ENCODE results near the gene KCNS1.

Gene KCNS1

GRCh38 chr20:45109634-45110033 is 8.7 kb upstream of the KCNS1 start:
- DNase-seq = no peak

DNA sequence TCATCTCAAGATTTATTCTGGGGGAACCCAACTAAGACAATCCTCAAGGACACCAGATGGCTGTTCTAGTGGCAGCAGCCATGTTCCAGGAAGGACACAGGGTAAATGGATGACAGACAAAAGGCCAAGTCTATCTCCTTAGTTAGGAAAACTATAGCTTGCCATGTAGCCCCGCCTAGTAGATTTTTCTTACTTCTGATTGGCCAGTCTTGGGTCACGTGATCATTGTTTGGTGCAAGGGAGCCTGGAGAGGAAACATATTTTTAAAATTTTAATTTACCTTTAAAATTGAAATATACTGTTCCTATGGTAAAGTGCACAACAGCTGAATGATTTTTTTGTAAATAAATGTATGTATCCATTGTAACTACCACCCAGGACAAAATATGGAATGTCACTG is 4.4 kb upstream of the KCNS1 start:
- no peak for DNase-seq

- no peak for DNase-seq
Measured at GRCh38 chr20:45104786-45105185, 3.9 kb upstream of the KCNS1 start.

GRCh38 chr20:45103072-45103471 is 2.1 kb upstream of the KCNS1 start:
- no peak for DNase-seq

DNA sequence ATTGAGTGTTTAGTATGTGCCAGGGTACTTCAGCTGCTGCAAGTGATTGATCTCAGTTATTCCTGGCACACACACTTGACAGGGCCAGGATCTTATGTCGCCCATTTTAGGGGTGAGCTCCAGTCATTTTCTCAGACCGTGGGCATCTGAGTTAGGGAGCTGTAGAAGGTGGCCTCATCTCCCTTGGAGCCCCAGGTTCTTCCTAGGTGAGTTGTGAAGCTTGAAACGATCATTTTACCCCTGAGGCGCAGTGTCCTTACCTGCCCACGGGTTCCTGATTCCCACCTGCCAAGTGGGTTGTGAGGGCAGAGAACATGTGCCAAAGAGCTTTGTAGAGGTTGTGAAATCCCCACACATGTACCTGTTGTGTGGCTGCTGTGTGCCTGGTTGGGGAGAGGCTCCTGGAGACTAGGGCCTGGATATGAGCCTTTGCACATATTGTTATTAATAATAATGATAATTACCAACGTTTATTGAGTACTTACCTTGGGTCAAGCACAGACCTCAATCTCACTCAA is 465 bp upstream of the KCNS1 start:
- no peak for DNase-seq

DNA sequence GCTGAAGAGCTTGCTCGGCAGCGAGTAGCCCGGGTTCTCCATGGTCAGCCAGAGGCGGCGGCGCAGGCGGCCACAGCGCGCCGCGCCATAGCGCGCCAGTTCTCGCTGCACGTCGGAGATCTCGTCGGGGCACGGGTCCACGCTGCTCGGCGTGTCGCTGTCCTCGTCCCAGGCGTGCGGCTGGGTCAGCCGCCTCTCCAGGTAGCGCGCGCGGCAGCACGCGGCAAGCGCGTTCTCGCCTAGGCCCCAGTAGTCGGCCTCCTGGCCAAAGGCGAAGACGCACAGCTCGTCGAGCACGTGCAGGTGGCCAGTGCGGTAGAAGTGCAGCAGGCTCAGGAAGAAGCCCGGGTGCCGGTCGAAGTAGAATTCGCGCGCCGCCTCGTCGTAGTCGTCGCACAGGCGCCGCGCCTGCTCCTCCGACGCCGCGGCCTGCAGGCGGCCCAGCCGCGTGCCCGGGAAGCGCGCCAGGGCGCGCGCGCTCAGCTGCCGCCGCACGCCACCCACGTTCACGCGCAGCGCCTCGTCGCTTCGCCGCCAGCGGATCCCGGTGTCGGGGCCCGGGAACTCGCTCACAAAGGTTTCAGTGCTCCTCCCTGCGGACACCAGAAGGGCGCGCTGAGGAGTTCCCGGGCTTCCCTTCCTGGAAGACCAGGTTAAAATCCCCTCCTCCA is 2.7 kb downstream of the KCNS1 start:
- no peak for DNase-seq

DNA sequence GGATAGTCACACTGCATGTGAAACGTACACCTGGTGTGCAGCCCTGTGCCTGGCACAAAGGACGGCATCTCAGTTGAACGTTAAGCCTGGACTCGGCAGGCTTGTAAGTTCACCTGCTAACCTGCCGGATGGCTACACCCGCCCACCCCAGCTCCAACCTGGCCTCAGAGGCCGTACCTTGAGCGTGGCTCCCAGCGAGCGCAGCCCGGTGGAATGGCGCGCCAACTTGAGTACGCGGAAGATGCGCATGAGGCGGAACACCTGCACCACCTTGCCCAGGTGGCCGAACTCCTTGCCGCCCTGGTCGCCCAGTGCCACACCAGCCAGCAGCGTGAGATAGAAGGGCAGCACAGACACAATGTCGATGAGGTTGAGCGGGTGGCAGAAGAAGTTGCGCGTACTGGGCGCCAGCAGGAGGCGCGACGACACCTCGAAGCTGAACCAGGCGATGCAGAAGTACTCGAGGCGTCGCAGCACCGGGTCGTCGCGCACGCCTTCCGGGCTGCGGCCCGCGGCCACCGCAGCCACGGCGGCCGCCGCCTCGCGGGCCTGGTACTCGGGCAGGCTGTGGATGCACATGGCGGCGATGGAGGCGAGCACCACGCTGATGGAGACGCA is 3.3 kb downstream of the KCNS1 start:
- DNase-seq = no peak

GRCh38 chr20:45096781-45097180 is 4.1 kb downstream of the KCNS1 start:
- DNase-seq = no peak

GRCh38 chr20:45095805-45096238 is 5.1 kb downstream of the KCNS1 start:
- no peak for DNase-seq

DNA sequence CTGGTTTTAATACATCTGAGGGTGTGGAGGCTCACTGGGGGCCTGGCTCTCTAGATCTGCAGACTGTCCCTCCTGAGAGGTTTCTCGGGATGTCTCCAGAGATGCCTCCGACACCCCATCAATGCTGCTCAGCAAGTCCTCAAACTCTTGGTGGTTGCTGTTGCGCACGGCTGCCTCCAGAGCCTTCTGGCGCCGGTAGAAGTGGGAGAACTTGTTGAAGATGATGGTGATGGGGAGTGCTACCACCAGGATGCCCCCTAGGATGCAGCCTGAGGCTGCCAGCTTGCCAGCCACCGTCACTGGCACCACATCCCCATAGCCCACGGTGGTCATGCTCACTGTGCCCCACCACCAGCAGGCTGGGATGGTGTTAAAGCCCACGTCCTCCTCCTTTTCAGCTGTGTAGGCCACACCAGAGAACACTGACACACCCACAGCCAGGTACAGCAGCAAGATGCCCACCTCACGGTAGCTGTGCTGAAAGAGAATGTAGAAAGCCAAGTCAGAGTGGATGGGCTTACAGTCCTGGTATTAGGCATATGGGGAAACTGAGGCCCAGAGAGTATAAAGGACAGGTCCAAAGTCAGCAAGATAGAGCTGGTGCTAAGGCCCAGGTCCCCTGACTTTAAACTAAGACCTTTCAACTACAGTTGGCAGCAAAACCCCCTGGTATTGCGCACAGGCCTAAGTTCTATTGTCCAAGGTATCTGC is 5.9 kb downstream of the KCNS1 start:
- no peak for DNase-seq

DNA sequence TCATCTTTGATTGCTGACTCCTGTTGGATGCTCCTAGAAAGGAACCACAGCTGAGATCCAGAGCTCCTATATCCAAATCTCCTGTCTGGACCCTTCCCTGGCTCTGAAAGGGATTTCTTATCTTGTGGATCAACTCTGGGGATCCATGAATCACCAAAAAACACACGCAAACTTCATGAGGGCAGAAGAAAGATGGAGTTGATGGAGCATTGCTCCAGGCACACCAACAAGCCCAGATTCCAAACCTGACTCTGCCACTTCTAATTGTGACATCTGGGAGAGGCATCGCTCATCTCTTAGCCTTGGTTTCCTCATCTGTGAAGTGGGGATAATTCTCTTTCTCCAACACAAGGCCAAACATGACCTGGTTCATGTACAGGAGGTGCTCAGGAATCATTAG is 6.7 kb downstream of the KCNS1 start:
- DNase-seq = no peak

GRCh38 chr20:45092898-45093297 is 8.0 kb downstream of the KCNS1 start:
- no peak for DNase-seq

GRCh38 chr20:45091366-45091765 is 9.6 kb downstream of the KCNS1 start:
- DNase-seq = no peak

DNA sequence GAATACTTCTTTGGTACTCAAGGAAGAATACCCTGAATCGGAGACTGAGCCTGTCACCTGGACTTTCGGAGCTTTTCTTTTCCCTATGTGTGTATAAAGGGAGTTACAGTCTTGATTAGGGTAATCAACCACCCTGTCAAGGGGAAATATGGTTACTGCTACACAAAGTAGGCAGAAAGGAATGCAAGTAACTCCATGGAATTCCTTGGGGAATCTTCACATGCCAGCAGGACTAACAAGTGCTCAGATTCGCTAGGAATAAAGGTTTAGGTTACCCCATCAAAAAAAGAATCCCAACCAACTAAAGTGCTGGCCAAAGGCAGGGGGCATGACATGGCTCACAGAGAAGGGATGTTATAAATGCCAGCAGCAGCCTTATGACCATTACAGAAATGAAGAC is 10.4 kb downstream of the KCNS1 start:
- no peak for DNase-seq

- DNase-seq = no peak
Measured at GRCh38 chr20:45088247-45088646, 12.7 kb downstream of the KCNS1 start.

GRCh38 chr20:45087814-45088213 is 13.1 kb downstream of the KCNS1 start:
- no peak for DNase-seq

DNA sequence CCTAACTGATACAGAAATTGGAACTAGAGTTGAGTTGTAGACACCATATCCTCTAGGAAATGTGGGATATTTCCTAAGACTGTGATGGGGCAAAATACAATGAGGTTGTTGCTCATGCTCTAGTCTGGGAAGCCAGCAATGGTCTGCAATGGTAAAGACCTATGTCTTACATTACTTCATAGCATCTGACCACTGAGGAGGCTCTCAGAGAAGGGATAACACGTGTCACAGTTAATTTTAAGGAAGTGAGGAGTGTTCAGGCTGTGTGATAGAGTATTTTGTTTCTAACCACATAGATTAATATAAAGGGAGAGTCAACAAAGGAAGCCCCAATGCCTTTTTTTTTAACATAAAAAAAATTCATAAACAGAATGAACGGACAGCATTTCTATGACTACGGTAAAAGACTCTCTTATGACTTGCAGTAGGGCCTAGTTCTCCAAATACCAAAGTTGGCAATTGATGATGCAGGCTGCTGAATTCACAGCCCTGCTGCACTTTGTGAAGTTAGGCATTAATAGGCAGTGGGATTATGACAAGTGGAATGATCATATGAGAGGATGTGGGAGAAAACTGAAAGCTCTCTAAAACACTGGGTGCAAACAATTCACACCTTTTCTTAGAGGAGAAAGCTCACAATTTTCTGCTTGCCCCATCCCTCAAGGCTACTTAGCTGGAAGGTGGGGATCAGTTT is 13.7 kb downstream of the KCNS1 start:
- DNase-seq = no peak

GRCh38 chr20:45085867-45086266 is 15.1 kb downstream of the KCNS1 start:
- no peak for DNase-seq

DNA sequence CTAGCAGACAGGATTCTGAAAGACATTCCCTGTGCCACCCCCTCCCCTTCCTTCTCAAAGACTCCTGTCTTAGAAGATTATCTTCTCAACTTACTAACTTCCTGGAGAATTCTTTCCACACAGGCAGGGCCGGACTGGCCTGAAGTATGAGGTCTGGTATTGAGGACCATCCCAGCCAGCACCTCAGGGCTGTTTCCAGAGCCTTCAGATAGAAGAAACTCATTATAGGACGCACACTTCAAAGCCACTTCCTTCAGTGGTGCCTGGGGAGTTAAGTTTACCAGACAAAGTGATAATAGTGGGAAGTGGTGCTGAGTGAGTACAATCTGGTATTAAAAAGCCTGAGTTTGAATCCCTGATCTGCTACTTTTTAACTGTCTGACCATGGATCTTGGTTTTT is 15.6 kb downstream of the KCNS1 start:
- no peak for DNase-seq

DNA sequence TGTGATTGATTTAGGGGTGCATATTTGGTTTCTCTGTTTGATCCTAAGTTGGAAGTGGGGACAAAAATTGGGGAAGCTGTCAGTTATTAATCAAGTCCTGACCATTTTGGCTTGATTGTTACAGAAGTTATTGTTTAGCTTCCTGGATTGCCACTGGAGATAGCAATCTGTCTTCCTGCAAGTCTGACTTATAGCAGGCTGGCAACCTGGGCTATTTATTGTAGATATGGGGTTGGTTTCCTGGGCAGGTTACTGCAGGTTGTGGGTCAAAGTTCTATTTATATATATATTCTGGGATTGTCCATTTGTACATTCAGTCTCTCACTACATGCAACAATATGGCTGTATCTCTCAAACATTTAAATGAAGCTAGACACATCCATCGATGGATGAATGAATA is 17.8 kb downstream of the KCNS1 start:
- no peak for DNase-seq

GRCh38 chr20:45082468-45082867 is 18.5 kb downstream of the KCNS1 start:
- no peak for DNase-seq

DNA sequence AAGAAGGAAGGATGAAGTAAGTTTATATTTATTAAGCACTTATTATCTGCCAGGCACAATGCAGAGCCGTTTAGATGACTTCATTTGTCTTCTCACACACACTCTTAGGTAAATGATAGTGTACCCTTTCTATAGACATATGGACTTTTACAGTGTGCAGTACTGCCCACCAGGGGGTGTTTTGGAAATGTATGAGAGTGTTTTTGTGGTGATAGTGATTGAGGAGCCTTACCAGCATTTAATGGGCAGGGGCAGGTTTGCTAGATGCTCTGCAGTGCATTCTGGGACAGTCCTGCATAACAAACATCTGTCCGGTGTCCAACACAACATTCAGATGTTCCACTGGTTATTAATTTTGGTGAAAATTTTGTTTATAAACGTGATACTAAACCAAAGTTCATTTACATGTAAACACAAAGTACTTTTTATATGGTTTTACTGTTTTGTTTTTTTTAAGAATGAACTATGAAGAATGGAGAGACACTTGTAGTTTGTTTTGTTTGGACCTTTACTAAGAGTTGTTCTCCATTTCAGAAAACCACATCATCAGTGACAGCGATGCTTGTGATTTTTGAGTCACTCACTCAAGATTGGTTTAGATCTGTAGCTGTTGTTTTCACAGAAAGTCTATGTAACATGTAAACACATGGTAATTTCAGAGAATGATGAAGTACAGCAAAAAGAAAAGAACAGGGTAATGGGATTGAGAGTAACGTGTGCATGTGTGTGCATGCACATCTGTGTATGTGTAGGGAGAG is 19.9 kb downstream of the KCNS1 start:
- DNase-seq = no peak

DNA sequence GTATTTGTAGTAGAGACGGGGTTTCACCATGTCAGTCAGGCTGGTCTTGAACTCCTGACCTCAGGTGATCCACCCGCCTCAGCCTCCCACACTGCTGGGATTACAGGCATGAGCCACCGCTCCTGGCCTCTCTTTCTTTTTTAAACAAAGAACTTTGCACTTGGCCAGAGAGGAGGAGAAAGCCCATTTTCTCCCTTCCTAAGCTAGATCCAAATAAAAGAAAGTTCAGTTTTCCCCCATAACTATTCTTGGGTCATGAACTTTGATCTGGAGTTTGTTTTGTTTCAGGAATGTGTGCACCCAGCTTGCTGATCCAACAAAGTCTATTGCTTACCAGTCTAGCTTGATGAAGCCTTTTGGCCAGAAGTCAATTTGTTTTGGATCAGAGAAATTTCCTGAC is 23.4 kb downstream of the KCNS1 start:
- no peak for DNase-seq
